T-cell (primary cell): ENCODE results near the gene OSBPL5. TPM values are rescaled to one million over a fixed set of nuclear protein-coding genes. Genes with fewer than 3 reads are reported as not detected.

Experiments
- ATAC-seq, 4 experiments: fragments of 200-7000 bp in 3 of 4; fragments of 150-1000 bp in 1 of 4; cut with Tn5 transposase; replicated peaks in 1 of 4; 1 replicate in 3 of 4; 2 replicates in 1 of 4; pipeline ENCODE4 v1.10.0; 2021; ENCODE audit warnings: moderate library complexity in 3 of 4, mild to moderate bottlenecking in 2 of 4, moderate number of reproducible peaks in 1 of 4
- CTCF ChIA-PET, 2 donors: fragments of 300-600 bp; sonication (Branson Sonifier 250); formaldehyde crosslinking; loops; one replicate each; lab custom pipeline; 2022; ENCODE audit warnings: antibody characterized with exemption in 2 of 2; lab: Charles Lee
- POLR2A ChIA-PET, 2 donors: fragments of 300-600 bp; sonication (Branson Sonifier 250); formaldehyde crosslinking; loops; one replicate each; lab custom pipeline; 2022; ENCODE audit warnings: antibody characterized with exemption in 2 of 2; lab: Charles Lee
- DNase-seq, 35 experiments: peaks; one replicate each; pipeline versions ENCODE4 v3.0.0 to v3.0.0-alpha.2; 2013 to 2023
- H3K27ac ChIP-seq: one replicate; pipeline ENCODE4 v1.5.1; 2013; ENCODE audit warnings: low read length
- H3K27me3 ChIP-seq, 2 experiments: replicated peaks in 1 of 2; 1 replicate in 1 of 2; 2 replicates in 1 of 2; pipeline versions ENCODE4 v1.6.1 to v1.7.0; 2013; ENCODE audit warnings: low read length in 1 of 2, mixed read lengths in 1 of 2; ENCODE audit not compliant: control insufficient read depth in 2 of 2, insufficient read depth in 2 of 2; ENCODE audit errors: extremely low read depth in 1 of 2
- H3K36me3 ChIP-seq, 2 donors: 1 replicate in 1 of 2; 2 replicates in 1 of 2; pipeline versions ENCODE4 v1.6.1 to v1.7.0; 2013; ENCODE audit warnings: low read length in 1 of 2; ENCODE audit not compliant: control insufficient read depth in 2 of 2, insufficient read depth in 1 of 2; ENCODE audit errors: extremely low read depth in 1 of 2
- H3K4me1 ChIP-seq, 2 experiments: 1 replicate in 1 of 2; 2 replicates in 1 of 2; pipeline versions ENCODE4 v1.6.1 to v1.7.0; 2013; ENCODE audit warnings: low read length in 2 of 2, mixed read lengths in 1 of 2; ENCODE audit not compliant: insufficient read depth in 2 of 2, control insufficient read depth in 1 of 2; ENCODE audit errors: extremely low read depth in 1 of 2
- H3K4me3 ChIP-seq, 2 donors: 1 replicate in 1 of 2; 2 replicates in 1 of 2; pipeline versions ENCODE4 v1.5.1 to v1.7.0; 2013; ENCODE audit warnings: mild to moderate bottlenecking in 2 of 2, low read length in 1 of 2, moderate library complexity in 1 of 2; ENCODE audit not compliant: control insufficient read depth in 1 of 2; ENCODE audit errors: extremely low read depth in 1 of 2
- H3K9me3 ChIP-seq: 2 replicates; pipeline ENCODE4 v1.7.0; 2013
- H3K27ac Mint-ChIP-seq, 2 donors: one replicate each; pipeline ENCODE4 v1.8.0; 2020 to 2021; ENCODE audit warnings: mild to moderate bottlenecking in 2 of 2, mixed read lengths in 2 of 2
- H3K27me3 Mint-ChIP-seq, 2 donors: one replicate each; pipeline ENCODE4 v1.8.0; 2021 to 2022; ENCODE audit warnings: mixed read lengths in 2 of 2
- H3K36me3 Mint-ChIP-seq: one replicate; pipeline ENCODE4 v1.8.0; 2021; ENCODE audit warnings: mixed read lengths
- H3K4me1 Mint-ChIP-seq, 3 donors: one replicate each; pipeline ENCODE4 v1.8.0; 2020 to 2022; ENCODE audit warnings: mixed read lengths in 3 of 3, mild to moderate bottlenecking in 1 of 3
- H3K4me3 Mint-ChIP-seq, 3 donors: one replicate each; pipeline ENCODE4 v1.8.0; 2020 to 2022; ENCODE audit warnings: mild to moderate bottlenecking in 3 of 3, mixed read lengths in 3 of 3, moderate library complexity in 3 of 3
- H3K9me3 Mint-ChIP-seq, 3 donors: one replicate each; pipeline ENCODE4 v1.8.0; 2020 to 2022; ENCODE audit warnings: mixed read lengths in 3 of 3
- WGBS: methylation state at CpG from one replicate; pipeline ENCODE4 v1.1.5; 2013; ENCODE audit warnings: missing lambda C conversion rate; ENCODE audit not compliant: insufficient coverage; 5-methylcytosine and 5-hydroxymethylcytosine counted together
- total RNA-seq, 35 experiments: library from RNA in 6 of 35; stranded (reverse) in 6 of 35; fragments of 120-200 nt in 1 of 35; gene quantifications; one replicate each; pipeline versions ENCODE4 v1.2.1 to v1.2.4 and lab custom pipeline; 2013 to 2026

The OSBPL5 gene
- total RNA-seq, 5 donors from 2014 or later (not counting 1 experiment from before 2014, with no cell fraction given): 11.2 to 41.5 (median 20.9) TPM

DNA sequence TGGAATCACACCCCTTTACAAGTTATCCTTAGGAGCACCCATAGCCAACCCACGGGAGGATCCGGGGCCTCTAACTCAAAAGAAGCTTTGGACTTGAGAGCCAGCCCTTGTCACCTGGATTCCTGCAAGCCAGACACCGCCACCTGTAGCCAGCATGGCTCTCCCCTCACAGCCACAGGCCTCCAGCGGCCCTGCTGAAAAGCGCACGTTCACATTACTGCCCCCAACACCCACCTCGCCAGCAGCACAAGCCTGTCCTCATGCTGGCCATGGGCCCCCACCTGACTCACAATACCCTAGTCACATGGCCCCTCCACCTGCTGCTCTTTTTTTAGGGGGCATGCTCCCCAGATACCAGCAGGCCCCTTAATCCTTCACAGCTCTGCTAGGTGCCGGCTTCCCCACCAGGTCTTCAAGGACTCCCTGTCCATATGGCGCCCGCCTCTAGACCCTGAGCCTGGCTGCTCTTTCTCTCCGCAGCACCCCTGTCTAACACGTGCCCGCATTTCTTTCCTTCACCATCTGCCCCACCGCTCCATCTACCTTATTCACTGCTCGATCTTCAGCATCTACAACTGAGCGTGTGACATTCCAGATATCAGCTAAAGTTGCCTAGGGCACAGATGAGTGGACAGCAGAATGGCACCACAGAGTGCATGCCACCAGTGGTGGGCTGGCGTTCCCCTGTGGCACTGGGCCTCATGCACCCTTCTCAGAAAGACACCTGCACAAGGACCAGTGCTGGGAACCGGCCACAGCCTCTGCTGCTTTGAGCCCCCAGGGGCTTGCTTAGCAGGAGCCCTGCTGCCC is 114.5 kb downstream of the OSBPL5 start:
- DNase-seq: no peak

DNA sequence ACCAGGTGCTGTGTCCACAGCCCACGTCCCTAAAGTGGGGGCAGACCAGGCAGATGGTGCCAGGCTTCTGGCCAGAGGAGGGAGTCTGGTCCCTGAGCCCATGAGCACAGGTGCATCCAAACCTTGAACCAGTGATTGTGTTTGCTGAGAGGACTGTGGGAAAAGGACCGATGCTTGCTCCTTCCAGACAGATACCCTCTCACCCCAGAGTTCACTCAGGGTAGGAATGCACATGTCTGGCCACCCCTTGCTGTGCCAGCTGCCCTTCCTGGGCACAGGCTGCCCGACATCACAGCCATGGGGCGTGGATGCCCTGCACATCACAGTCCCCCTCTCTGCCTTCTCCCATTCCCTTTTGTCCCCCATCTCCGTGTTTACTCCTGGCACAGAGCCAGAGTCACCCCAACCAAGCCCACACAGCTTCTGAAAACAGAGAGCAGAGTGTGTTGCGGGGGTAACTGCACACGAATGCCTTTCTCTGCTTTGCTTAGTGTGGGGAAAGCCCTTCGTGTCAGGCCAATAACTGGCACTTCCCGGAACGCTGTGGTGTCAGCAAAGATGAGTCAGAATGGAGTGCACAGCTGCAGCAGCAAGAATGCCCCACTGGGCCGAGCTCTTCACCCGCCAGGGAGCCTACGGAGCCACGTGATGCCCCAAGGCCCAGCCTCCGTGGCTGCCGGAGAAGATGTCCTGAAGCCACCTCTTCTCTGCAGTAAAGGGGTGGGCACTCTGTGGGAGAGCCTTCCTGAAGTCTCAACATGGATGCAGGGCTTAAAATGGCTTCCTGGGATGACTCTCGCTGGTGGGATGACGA is 115.5 kb downstream of the OSBPL5 start:
- WGBS: 57% methylated on average over 12 of the region's 18 CpGs
- ChIA-PET CTCF (interaction anchor here in 1 of 2 donors (0.7 to 2.5 kb wide), 2 partner anchors 42 to 61 kb away, joined by 3 to 10 read pairs; no protein-coding TSS in a partner anchor), POLR2A (interaction anchor here (0.7 to 1.0 kb wide), 2 partner anchors 36 to 166 kb away, joined by 3 read pairs; no protein-coding TSS in a partner anchor)
- Mint-ChIP-seq H3K36me3 (peaks cover 16% of the 10 kb centered on the region), H3K27ac (peak overlapping the region; percentile 91 to 93), H3K4me3 (peak overlapping the region in 2 of 3 donors; percentile 51 to 65), H3K9me3 (no peaks in the 10 kb centered on the region), H3K27me3 (no peaks in the 10 kb centered on the region), H3K4me1 (peaks cover 44 to 52% (median 46%) of the 10 kb centered on the region in 3 donors)
- peaks cover 15 to 51% of the 10 kb centered on the region in 2 donors for H3K36me3 ChIP-seq
- ATAC-seq (peak; percentile 83 to 95 (median 90)), DNase-seq (peak; percentile 11 to 87 (median 60))
- H3K4me1 ChIP-seq: peaks cover 0 to 43% of the 10 kb centered on the region in 2 experiments
- peak overlapping the region; percentile 80 for H3K27ac ChIP-seq
- H3K4me3 ChIP-seq: no peak overlapping the region
- no peaks in the 10 kb centered on the region for H3K9me3 ChIP-seq
- H3K27me3 ChIP-seq: no peaks in the 10 kb centered on the region

More for the DNA sequence above, 114.5 kb downstream of the OSBPL5 start:
- Mint-ChIP-seq H3K27me3 (no peaks in the 10 kb centered on the region), H3K9me3 (no peaks in the 10 kb centered on the region), H3K4me1 (peaks cover 50 to 59% (median 54%) of the 10 kb centered on the region in 3 donors), H3K4me3 (no peak overlapping the region), H3K36me3 (peaks cover 14% of the 10 kb centered on the region), H3K27ac (peak overlapping the region; percentile 48 to 91)
- POLR2A ChIA-PET: interaction anchor here (0.7 to 1.0 kb wide), 3 partner anchors 37 to 165 kb away, joined by 3 read pairs; no protein-coding TSS in a partner anchor
- no peak for ATAC-seq
- Histone ChIP-seq H3K9me3 (no peaks in the 10 kb centered on the region), H3K27me3 (no peaks in the 10 kb centered on the region), H3K4me1 (peaks cover 0 to 47% of the 10 kb centered on the region in 2 experiments), H3K4me3 (no peak overlapping the region), H3K36me3 (peaks cover 15 to 46% of the 10 kb centered on the region in 2 donors), H3K27ac (peak overlapping the region; percentile 80)
- CTCF ChIA-PET: interaction anchor here in 1 of 2 donors (2.5 kb wide), 1 partner anchor 41 kb away, joined by 10 read pairs; no protein-coding TSS in a partner anchor
- WGBS: 98% methylated on average over 18 of the region's 18 CpGs

GRCh38 chr11:3047637-3048036 is 117.5 kb downstream of the OSBPL5 start:
- H3K36me3 Mint-ChIP-seq: peaks cover 9% of the 10 kb centered on the region
- H3K4me1 Mint-ChIP-seq: peaks cover 35 to 49% (median 40%) of the 10 kb centered on the region in 3 donors
- POLR2A ChIA-PET: no interaction called here
- 99% methylated on average over 15 of the region's 16 CpGs for WGBS
- Histone ChIP-seq H3K36me3 (peaks cover 15 to 42% of the 10 kb centered on the region in 2 donors), H3K9me3 (no peaks in the 10 kb centered on the region), H3K27ac (no peak overlapping the region), H3K4me3 (no peak overlapping the region), H3K4me1 (peaks cover 0 to 38% of the 10 kb centered on the region in 2 experiments), H3K27me3 (no peaks in the 10 kb centered on the region)
- ATAC-seq (no peak), DNase-seq (no peak)
- no peak overlapping the region for H3K27ac Mint-ChIP-seq
- no peaks in the 10 kb centered on the region for H3K9me3 Mint-ChIP-seq
- H3K4me3 Mint-ChIP-seq: no peak overlapping the region
- CTCF ChIA-PET: interaction anchor here (0.6 to 1.2 kb wide), 2 partner anchors 10 to 67 kb away, joined by 4 to 7 read pairs; partner anchors contain the start of gene CARS1 (in 1 of the 2)
- H3K27me3 Mint-ChIP-seq: no peaks in the 10 kb centered on the region

DNA sequence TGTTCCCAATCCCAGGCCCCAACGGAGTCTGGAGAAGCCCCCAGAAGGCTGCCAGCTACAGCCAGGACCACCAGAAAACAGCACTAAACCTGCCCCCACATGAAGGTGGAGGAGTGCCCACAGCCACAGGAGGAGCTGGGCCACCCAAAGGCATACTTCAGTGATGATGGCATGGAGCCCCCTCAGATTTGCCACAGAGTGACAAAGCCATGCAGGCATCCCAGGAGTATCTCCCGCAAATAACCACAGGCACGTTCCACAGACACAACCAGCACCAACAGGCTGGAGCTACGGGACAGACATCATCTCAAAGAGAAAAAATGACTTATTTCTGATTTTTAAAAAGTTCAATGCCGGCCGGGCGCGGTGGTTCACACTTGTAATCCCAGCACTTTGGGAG is 118.5 kb downstream of the OSBPL5 start:
- H3K9me3 ChIP-seq: no peaks in the 10 kb centered on the region
- peaks cover 0 to 34% of the 10 kb centered on the region in 2 experiments for H3K4me1 ChIP-seq
- no peak overlapping the region for H3K27ac ChIP-seq
- no CpG with 5 or more reads among the region's 8 CpGs for WGBS
- Mint-ChIP-seq H3K27me3 (no peaks in the 10 kb centered on the region), H3K4me3 (no peak overlapping the region), H3K4me1 (peaks cover 30 to 46% (median 36%) of the 10 kb centered on the region in 3 donors), H3K9me3 (no peaks in the 10 kb centered on the region), H3K27ac (no peak overlapping the region), H3K36me3 (peaks cover 13% of the 10 kb centered on the region)
- CTCF ChIA-PET: interaction anchor here in 1 of 2 donors (0.6 kb wide), 1 partner anchor 31 kb away, joined by 3 read pairs; no protein-coding TSS in a partner anchor
- ATAC-seq (no peak), DNase-seq (no peak)
- peaks cover 15 to 47% of the 10 kb centered on the region in 2 donors for H3K36me3 ChIP-seq
- H3K4me3 ChIP-seq: no peak overlapping the region
- POLR2A ChIA-PET: interaction anchor here in 1 of 2 donors (0.6 kb wide), 1 partner anchor 838 kb away, joined by 4 read pairs; no protein-coding TSS in a partner anchor
- no peaks in the 10 kb centered on the region for H3K27me3 ChIP-seq

GRCh38 chr11:3046190-3046589 is 118.9 kb downstream of the OSBPL5 start:
- DNase-seq (no peak), ATAC-seq (no peak)
- Histone ChIP-seq H3K36me3 (peaks cover 15 to 47% of the 10 kb centered on the region in 2 donors), H3K27ac (no peak overlapping the region), H3K4me1 (peaks cover 0 to 29% of the 10 kb centered on the region in 2 experiments), H3K4me3 (no peak overlapping the region), H3K27me3 (no peaks in the 10 kb centered on the region), H3K9me3 (no peaks in the 10 kb centered on the region)
- H3K4me3 Mint-ChIP-seq: no peak overlapping the region
- H3K4me1 Mint-ChIP-seq: peaks cover 26 to 41% (median 33%) of the 10 kb centered on the region in 3 donors
- ChIA-PET CTCF (no interaction called here), POLR2A (no interaction called here)
- 95% methylated on average over 10 of the region's 12 CpGs for WGBS
- H3K9me3 Mint-ChIP-seq: no peaks in the 10 kb centered on the region
- peaks cover 15% of the 10 kb centered on the region for H3K36me3 Mint-ChIP-seq
- no peak overlapping the region for H3K27ac Mint-ChIP-seq
- H3K27me3 Mint-ChIP-seq: no peaks in the 10 kb centered on the region

DNA sequence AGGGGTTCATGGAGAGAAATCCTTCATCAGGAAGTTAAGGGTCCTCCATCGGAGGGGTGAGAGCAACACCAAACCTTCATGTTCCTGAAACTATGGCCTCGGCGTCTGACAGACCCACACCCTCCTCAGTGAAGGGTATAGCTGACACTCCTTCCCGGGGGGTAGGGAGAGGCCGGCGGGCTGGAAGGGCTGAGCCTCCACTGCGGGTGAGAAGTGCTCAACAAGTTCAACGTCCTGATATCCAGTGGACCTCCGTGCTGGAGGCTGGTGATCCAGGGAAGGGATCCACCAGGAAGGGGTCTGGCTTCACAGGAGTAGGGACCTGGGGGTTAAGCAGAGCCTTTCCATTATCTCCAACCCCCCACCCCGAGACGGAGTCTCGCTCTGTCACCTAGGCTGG is 120.2 kb downstream of the OSBPL5 start:
- H3K4me3 Mint-ChIP-seq: no peak overlapping the region
- no peaks in the 10 kb centered on the region for H3K9me3 Mint-ChIP-seq
- H3K27me3 Mint-ChIP-seq: no peaks in the 10 kb centered on the region
- H3K27me3 ChIP-seq: no peaks in the 10 kb centered on the region
- no peak overlapping the region for H3K27ac ChIP-seq
- ChIA-PET POLR2A (no interaction called here), CTCF (no interaction called here)
- H3K36me3 Mint-ChIP-seq: peaks cover 23% of the 10 kb centered on the region
- no peaks in the 10 kb centered on the region for H3K9me3 ChIP-seq
- H3K4me3 ChIP-seq: no peak overlapping the region
- 100% methylated on average over 3 of the region's 12 CpGs for WGBS
- peaks cover 18 to 57% of the 10 kb centered on the region in 2 donors for H3K36me3 ChIP-seq
- DNase-seq (no peak), ATAC-seq (no peak)
- H3K27ac Mint-ChIP-seq: no peak overlapping the region
- peaks cover 13 to 28% (median 20%) of the 10 kb centered on the region in 3 donors for H3K4me1 Mint-ChIP-seq
- peaks cover 0 to 17% of the 10 kb centered on the region in 2 experiments for H3K4me1 ChIP-seq
